ENCODE data around the gene PTPRG. TPM values are rescaled to one million over a fixed set of nuclear protein-coding genes. Genes with fewer than 3 reads are reported as not detected.

Gene PTPRG
- total RNA-seq, 1 experiment from 2014 or later, result 11.7 TPM

- no peak overlapping the region for H3K4me3 ChIP-seq (ENCODE audit: low read depth, low read length, poor library complexity, severe bottlenecking)
- H3K4me1 ChIP-seq (ENCODE audit: insufficient read depth, low read length, poor library complexity, severe bottlenecking), result no peaks in the 10 kb centered on the region
- ChIA-PET POLR2A (ENCODE audit: low non-redundant PET) (no interaction called here), CTCF (no interaction called here)
- DNase-seq (ENCODE audit: low spot score), result no peak
- no peaks in the 10 kb centered on the region for H3K36me3 ChIP-seq (ENCODE audit: insufficient read depth, low read length, poor library complexity, severe bottlenecking)
- H3K27ac ChIP-seq (ENCODE audit: low read depth, low read length, poor library complexity, severe bottlenecking), result no peak overlapping the region
- BruUV-seq (replicated peaks), result no TSS peak
- H3K9me3 ChIP-seq (ENCODE audit: low read depth, low read length, poor library complexity, severe bottlenecking), result no peaks in the 10 kb centered on the region
- TF ChIP-seq, protein P1, sequence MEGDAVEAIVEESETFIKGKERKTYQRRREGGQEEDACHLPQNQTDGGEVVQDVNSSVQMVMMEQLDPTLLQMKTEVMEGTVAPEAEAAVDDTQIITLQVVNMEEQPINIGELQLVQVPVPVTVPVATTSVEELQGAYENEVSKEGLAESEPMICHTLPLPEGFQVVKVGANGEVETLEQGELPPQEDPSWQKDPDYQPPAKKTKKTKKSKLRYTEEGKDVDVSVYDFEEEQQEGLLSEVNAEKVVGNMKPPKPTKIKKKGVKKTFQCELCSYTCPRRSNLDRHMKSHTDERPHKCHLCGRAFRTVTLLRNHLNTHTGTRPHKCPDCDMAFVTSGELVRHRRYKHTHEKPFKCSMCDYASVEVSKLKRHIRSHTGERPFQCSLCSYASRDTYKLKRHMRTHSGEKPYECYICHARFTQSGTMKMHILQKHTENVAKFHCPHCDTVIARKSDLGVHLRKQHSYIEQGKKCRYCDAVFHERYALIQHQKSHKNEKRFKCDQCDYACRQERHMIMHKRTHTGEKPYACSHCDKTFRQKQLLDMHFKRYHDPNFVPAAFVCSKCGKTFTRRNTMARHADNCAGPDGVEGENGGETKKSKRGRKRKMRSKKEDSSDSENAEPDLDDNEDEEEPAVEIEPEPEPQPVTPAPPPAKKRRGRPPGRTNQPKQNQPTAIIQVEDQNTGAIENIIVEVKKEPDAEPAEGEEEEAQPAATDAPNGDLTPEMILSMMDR (conservative IDR thresholded peaks at IDR 0.05; ENCODE audit: low read depth, low read length), result no peak
- TF ChIP-seq EZH2 (IDR thresholded peaks at IDR 0.05; ENCODE audit: borderline replicate concordance, low read depth, low read length, poor library complexity, severe bottlenecking), result no peak
- intact Hi-C loops (cut with micrococcal nuclease; ENCODE audit: unreplicated experiment), result loop anchor here (10.0 kb wide), 1 partner anchor 106 kb away; no protein-coding TSS in a partner anchor
- H3K27me3 ChIP-seq (replicated peaks; ENCODE audit: insufficient read depth, low read depth, low read length, poor library complexity), result no peaks in the 10 kb centered on the region
Measured at GRCh38 chr3:62209101-62209500, 647.7 kb downstream of the PTPRG start.

DNA sequence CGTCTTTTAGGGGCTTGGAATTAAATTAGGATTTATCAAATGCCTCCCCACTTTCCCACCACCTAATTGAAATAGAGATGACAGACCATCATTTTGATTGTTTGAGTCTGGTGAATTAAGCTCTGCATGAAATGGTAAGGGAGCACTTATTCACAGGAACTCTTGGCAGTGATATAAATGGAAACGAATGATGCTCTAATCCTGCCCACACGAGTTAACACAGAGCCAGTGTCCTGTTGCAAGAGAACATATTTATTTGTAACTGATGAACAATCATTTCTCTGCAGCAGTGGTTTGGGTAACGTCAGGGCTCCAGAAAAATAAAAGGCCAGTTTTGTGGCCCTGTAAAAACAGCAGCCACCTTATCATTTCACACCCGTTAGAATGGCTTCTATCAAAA is 648.6 kb downstream of the PTPRG start:
- H3K4me1 ChIP-seq (ENCODE audit: insufficient read depth, low read length, poor library complexity, severe bottlenecking), result no peaks in the 10 kb centered on the region
- no peaks in the 10 kb centered on the region for H3K36me3 ChIP-seq (ENCODE audit: insufficient read depth, low read length, poor library complexity, severe bottlenecking)
- intact Hi-C loops (cut with micrococcal nuclease; ENCODE audit: unreplicated experiment), result no loop called here
- TF ChIP-seq, protein P1 (conservative IDR thresholded peaks at IDR 0.05; ENCODE audit: low read depth, low read length), result no peak
- no peak for TF ChIP-seq EZH2 (IDR thresholded peaks at IDR 0.05; ENCODE audit: borderline replicate concordance, low read depth, low read length, poor library complexity, severe bottlenecking)
- no TSS peak for BruUV-seq (replicated peaks)
- no peak overlapping the region for H3K27ac ChIP-seq (ENCODE audit: low read depth, low read length, poor library complexity, severe bottlenecking)
- DNase-seq (ENCODE audit: low spot score), result no peak
- H3K4me3 ChIP-seq (ENCODE audit: low read depth, low read length, poor library complexity, severe bottlenecking), result no peak overlapping the region
- POLR2A ChIA-PET (ENCODE audit: low non-redundant PET), result no interaction called here
- CTCF ChIA-PET, result no interaction called here
- H3K9me3 ChIP-seq (ENCODE audit: low read depth, low read length, poor library complexity, severe bottlenecking), result no peaks in the 10 kb centered on the region
- H3K27me3 ChIP-seq (replicated peaks; ENCODE audit: insufficient read depth, low read depth, low read length, poor library complexity), result no peaks in the 10 kb centered on the region

DNA sequence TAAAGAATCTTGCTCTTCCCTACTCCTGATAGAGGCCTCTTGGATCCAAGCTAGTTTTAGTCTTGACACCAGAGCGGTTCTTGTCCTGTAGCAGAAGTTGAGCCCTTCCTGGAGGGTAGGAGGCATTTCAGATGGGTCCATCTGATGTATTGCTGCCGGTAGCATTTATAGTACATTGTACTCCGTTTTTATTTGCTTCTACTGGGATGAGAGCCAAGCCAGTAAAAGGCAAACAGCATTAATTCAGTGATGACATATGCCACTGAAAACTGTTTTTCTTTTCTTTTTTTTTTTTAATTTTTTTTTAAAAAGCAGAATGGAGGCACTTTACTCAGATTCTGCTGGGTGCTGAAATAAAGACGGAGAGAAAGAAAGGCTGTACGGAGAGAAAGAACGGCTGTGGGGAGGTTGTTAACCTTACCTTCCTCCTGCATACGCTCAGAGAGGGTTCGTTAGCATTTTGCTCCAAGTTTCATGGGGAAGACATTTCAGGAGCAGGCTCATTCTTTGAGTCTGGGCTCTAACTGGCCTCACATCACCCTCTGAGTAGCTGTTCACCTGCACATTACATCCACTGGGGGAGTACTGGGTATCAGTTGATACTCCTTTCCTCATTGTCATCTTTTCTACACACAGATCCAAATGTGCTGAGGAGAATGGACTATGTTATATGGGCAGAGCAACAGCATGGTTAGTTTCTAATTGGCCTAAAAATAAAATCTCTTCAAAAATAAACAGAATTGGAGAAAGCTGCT is 650.5 kb downstream of the PTPRG start:
- H3K4me3 ChIP-seq (ENCODE audit: low read depth, low read length, poor library complexity, severe bottlenecking), result no peak overlapping the region
- no peaks in the 10 kb centered on the region for H3K27me3 ChIP-seq (replicated peaks; ENCODE audit: insufficient read depth, low read depth, low read length, poor library complexity)
- intact Hi-C loops (cut with micrococcal nuclease; ENCODE audit: unreplicated experiment), result no loop called here
- DNase-seq (ENCODE audit: low spot score), result peak; percentile 5
- H3K36me3 ChIP-seq (ENCODE audit: insufficient read depth, low read length, poor library complexity, severe bottlenecking), result no peaks in the 10 kb centered on the region
- H3K4me1 ChIP-seq (ENCODE audit: insufficient read depth, low read length, poor library complexity, severe bottlenecking), result no peaks in the 10 kb centered on the region
- CTCF ChIA-PET, result no interaction called here
- TF ChIP-seq EZH2 (IDR thresholded peaks at IDR 0.05; ENCODE audit: borderline replicate concordance, low read depth, low read length, poor library complexity, severe bottlenecking), result no peak
- H3K27ac ChIP-seq (ENCODE audit: low read depth, low read length, poor library complexity, severe bottlenecking), result no peak overlapping the region
- no peaks in the 10 kb centered on the region for H3K9me3 ChIP-seq (ENCODE audit: low read depth, low read length, poor library complexity, severe bottlenecking)
- POLR2A ChIA-PET (ENCODE audit: low non-redundant PET), result no interaction called here
- BruUV-seq (replicated peaks), result no TSS peak

DNA sequence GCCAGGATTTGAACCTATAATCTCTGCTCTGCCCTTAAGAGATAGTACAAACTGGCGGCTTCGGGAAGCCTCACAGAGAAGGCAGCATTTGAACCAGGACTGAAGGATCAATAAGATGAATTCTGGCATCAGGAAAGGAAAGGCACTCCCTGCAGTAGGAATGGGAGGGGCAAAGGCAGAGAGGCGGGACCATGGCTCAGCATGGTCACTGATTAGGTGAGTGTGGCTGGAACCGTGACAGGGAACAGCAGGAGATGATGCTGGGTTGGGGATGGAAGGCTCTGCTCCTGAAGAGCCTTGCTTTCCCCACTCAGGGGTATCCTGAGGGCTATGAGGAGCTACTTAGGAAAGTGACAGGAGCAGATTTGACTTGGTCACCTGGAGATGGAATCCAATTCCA is 653.5 kb downstream of the PTPRG start:
- intact Hi-C loops (cut with micrococcal nuclease; ENCODE audit: unreplicated experiment), result no loop called here
- no peak for DNase-seq (ENCODE audit: low spot score)
- Histone ChIP-seq H3K27ac (ENCODE audit: low read depth, low read length, poor library complexity, severe bottlenecking) (no peak overlapping the region), H3K4me3 (ENCODE audit: low read depth, low read length, poor library complexity, severe bottlenecking) (no peak overlapping the region), H3K27me3 (replicated peaks; ENCODE audit: insufficient read depth, low read depth, low read length, poor library complexity) (no peaks in the 10 kb centered on the region), H3K9me3 (ENCODE audit: low read depth, low read length, poor library complexity, severe bottlenecking) (no peaks in the 10 kb centered on the region), H3K4me1 (ENCODE audit: insufficient read depth, low read length, poor library complexity, severe bottlenecking) (no peaks in the 10 kb centered on the region), H3K36me3 (ENCODE audit: insufficient read depth, low read length, poor library complexity, severe bottlenecking) (no peaks in the 10 kb centered on the region)
- BruUV-seq (replicated peaks), result no TSS peak
- ChIA-PET CTCF (no interaction called here), POLR2A (ENCODE audit: low non-redundant PET) (no interaction called here)
- TF ChIP-seq EZH2 (IDR thresholded peaks at IDR 0.05; ENCODE audit: borderline replicate concordance, low read depth, low read length, poor library complexity, severe bottlenecking), result no peak
- TF ChIP-seq, protein P1 (conservative IDR thresholded peaks at IDR 0.05; ENCODE audit: low read depth, low read length), result no peak
